ENCODE measurements around the gene CYBC1.

The CYBC1 gene

DNA sequence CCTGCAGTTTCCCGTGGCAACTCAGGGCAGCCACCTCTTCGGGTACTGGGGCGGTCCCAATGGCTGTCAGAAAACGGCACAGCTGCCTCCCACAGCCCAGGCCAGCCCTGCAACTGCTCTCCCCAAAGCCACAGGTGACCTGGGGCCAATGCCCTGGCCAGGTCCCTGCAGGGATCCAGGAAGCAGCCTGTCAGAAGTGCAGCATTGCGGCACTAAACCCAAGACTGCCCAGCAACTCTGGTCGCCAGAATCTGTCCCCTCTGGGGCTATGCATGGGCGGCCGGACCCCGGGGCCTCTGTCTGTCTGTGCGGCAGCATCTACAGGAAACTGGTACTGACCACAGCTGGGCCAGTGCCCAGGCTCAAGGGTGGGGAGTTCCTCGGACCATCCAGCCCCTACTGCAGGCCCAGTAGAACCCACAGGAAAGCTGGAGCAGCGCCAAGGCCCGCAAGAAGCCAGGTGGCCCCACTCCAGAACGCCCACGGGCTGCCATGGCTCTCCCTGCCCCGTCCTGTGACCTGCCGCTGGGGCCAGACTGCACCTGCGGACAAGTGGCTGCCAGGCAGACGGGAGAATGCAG, 5.5 kb downstream of the CYBC1 start:
- TF ChIP-seq, protein P1, sequence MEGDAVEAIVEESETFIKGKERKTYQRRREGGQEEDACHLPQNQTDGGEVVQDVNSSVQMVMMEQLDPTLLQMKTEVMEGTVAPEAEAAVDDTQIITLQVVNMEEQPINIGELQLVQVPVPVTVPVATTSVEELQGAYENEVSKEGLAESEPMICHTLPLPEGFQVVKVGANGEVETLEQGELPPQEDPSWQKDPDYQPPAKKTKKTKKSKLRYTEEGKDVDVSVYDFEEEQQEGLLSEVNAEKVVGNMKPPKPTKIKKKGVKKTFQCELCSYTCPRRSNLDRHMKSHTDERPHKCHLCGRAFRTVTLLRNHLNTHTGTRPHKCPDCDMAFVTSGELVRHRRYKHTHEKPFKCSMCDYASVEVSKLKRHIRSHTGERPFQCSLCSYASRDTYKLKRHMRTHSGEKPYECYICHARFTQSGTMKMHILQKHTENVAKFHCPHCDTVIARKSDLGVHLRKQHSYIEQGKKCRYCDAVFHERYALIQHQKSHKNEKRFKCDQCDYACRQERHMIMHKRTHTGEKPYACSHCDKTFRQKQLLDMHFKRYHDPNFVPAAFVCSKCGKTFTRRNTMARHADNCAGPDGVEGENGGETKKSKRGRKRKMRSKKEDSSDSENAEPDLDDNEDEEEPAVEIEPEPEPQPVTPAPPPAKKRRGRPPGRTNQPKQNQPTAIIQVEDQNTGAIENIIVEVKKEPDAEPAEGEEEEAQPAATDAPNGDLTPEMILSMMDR (IDR thresholded peaks at IDR 0.05; ENCODE audit: poor library complexity, severe bottlenecking), result no peak
- Histone ChIP-seq H3K4me1 (ENCODE audit: insufficient read depth, poor library complexity, severe bottlenecking) (no peaks in the 10 kb centered on the region), H3K27ac (ENCODE audit: poor library complexity, severe bottlenecking) (no peak overlapping the region), H3K27me3 (ENCODE audit: insufficient read depth, poor library complexity, severe bottlenecking) (no peaks in the 10 kb centered on the region), H3K4me3 (ENCODE audit: severe bottlenecking) (no peak overlapping the region), H3K9me3 (ENCODE audit: severe bottlenecking) (no peaks in the 10 kb centered on the region), H3K36me3 (ENCODE audit: low read depth) (no peaks in the 10 kb centered on the region)
- DNase-seq (ENCODE audit: low spot score), result no peak
- no peak for ATAC-seq (ENCODE audit: low read depth)

DNA sequence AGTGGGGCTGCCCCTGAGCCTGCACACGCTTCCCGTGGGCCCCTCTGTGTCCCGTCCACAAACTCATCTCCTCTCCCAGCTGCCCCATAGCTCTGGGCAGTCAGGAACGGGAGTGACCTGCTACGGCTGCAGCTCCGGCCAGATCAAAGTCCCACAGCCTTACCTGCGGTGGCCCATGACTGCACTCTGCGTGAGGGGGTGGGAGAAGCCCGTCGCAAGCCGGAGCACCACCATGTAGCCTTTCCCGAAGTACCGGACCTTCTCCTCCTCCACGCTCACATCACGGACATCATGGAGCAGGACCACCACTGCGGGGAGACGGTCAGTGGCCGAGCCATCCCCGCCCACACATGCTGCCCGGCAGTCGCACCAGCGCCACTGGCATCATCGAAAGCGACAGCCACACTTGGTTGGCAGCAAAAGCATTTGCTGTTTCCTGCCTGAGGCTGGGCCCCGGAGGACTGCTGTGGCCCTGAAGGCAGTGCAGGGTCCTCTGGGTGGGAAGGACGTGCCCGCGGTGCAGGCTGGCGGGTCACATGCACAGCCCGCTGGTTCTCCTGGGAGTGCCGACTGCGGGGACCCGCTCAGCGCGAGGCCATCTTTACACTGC, 6.2 kb downstream of the CYBC1 start:
- no peak overlapping the region for H3K4me3 ChIP-seq (ENCODE audit: severe bottlenecking)
- ATAC-seq (ENCODE audit: low read depth) (no peak), DNase-seq (ENCODE audit: low spot score) (no peak)
- H3K36me3 ChIP-seq (ENCODE audit: low read depth), result no peaks in the 10 kb centered on the region
- no peaks in the 10 kb centered on the region for H3K4me1 ChIP-seq (ENCODE audit: insufficient read depth, poor library complexity, severe bottlenecking)
- H3K27me3 ChIP-seq (ENCODE audit: insufficient read depth, poor library complexity, severe bottlenecking), result no peaks in the 10 kb centered on the region
- H3K27ac ChIP-seq (ENCODE audit: poor library complexity, severe bottlenecking), result no peak overlapping the region
- no peaks in the 10 kb centered on the region for H3K9me3 ChIP-seq (ENCODE audit: severe bottlenecking)
- TF ChIP-seq, protein P1 (IDR thresholded peaks at IDR 0.05; ENCODE audit: poor library complexity, severe bottlenecking), result no peak

GRCh38 chr17:82443465-82444283, 6.9 kb downstream of the CYBC1 start:
- H3K9me3 ChIP-seq (ENCODE audit: severe bottlenecking), result no peaks in the 10 kb centered on the region
- no peak overlapping the region for H3K27ac ChIP-seq (ENCODE audit: poor library complexity, severe bottlenecking)
- TF ChIP-seq, protein P1 (IDR thresholded peaks at IDR 0.05; ENCODE audit: poor library complexity, severe bottlenecking), result no peak
- ATAC-seq (ENCODE audit: low read depth) (no peak), DNase-seq (ENCODE audit: low spot score) (no peak)
- H3K4me1 ChIP-seq (ENCODE audit: insufficient read depth, poor library complexity, severe bottlenecking), result no peaks in the 10 kb centered on the region
- no peak overlapping the region for H3K4me3 ChIP-seq (ENCODE audit: severe bottlenecking)
- H3K36me3 ChIP-seq (ENCODE audit: low read depth), result no peaks in the 10 kb centered on the region
- no peaks in the 10 kb centered on the region for H3K27me3 ChIP-seq (ENCODE audit: insufficient read depth, poor library complexity, severe bottlenecking)

DNA sequence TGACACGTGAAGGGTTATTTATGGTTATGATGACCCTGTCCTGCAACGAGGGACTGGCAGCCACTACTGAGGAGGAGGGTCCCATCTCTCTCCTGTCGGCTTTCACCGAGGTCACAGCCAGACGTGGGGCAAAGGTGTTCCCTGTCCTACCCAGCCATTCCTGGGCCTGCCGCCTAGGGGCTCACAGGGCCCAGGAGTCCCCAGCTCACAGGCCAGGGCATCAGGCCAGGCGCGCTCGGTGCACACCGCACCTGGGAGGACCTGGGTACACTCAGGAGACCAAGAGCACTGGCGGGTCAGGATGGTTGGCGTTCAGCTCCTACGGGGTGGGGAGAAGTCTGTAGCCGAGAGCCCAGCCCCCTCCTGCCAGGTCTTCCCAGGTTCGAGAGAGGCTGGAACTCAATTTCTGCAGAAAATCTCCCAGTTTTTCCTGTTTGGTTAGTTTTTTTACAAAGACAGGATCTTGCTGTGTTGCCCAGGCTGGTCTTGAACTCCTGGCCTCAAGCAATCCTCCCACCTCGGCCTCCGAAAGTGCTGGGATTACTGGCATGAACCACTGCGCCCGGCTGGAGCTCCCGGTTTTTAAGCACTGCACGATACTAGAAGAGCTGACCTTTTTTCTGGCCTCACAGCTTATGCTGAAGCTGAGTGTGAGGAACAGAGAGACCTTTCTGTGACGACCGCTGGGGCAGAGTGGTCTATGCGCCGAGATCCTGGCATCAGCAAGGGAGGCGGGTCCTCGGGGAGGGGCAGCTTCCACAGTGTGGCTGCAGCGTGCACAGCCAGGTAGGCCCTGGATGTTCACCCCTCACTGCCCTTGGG, 7.7 kb downstream of the CYBC1 start:
- Histone ChIP-seq H3K36me3 (ENCODE audit: low read depth) (no peaks in the 10 kb centered on the region), H3K4me3 (ENCODE audit: severe bottlenecking) (no peak overlapping the region), H3K4me1 (ENCODE audit: insufficient read depth, poor library complexity, severe bottlenecking) (no peaks in the 10 kb centered on the region), H3K27me3 (ENCODE audit: insufficient read depth, poor library complexity, severe bottlenecking) (no peaks in the 10 kb centered on the region), H3K9me3 (ENCODE audit: severe bottlenecking) (no peaks in the 10 kb centered on the region), H3K27ac (ENCODE audit: poor library complexity, severe bottlenecking) (no peak overlapping the region)
- no peak for DNase-seq (ENCODE audit: low spot score)
- ATAC-seq (ENCODE audit: low read depth), result no peak
- TF ChIP-seq, protein P1 (IDR thresholded peaks at IDR 0.05; ENCODE audit: poor library complexity, severe bottlenecking), result no peak
